NOMO-1 treated with DMSO at 0.1 percent for 48 hours (cell line): Measurements from ENCODE around the gene DYNC1H1.
A peak's percentile ranks its signal among the peaks of the same experiment; 100 is the strongest.
"Not testable (repeated sequence)": the region's sequence is repeated elsewhere in the genome, so short reads cannot be mapped to it uniquely, and the experiment has no call there.

ENCODE experiments used
- DNase-seq: peaks from one replicate; lab custom pipeline; 2025; ENCODE audit not compliant: unreplicated experiment; lab: John Stamatoyannopoulos, UW

Gene DYNC1H1

GRCh38 chr14:102063109-102063807, 98.9 kb downstream of the DYNC1H1 start:
- DNase-seq: peak; percentile 83

DNA sequence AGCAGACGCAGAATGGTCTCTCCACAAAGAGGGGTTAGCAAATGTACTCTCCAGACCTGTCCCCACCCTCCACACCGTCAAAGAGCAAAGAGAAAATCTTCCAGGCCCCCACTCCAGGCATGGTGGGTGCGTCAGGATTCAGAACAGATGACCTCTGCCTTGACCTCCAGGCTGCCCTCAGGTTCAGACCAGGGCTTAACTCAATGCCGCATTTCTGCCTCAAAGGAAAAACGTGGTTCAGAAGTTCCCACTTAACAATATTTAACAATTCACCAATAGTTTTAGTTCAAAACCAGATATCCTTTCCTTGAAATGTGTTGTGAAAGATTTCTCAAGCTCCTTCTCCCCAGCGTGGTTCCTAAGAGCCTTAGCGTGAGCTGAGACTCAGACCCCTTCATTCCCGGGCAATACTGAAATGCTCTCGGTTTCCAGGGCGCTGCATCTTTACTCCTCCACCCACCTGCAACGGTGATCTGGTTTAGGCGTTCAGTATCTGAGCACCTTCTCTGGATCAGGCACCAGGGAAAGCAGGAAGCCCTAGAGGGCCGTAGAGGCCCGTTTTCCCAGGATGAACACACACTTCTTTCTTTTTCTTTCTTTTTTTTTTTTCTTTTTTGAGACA, 99.5 kb downstream of the DYNC1H1 start:
- DNase-seq: no peak

GRCh38 chr14:102064590-102064989, 100.2 kb downstream of the DYNC1H1 start:
- not testable (repeated sequence) for DNase-seq

GRCh38 chr14:102066041-102066451, 101.7 kb downstream of the DYNC1H1 start:
- DNase-seq: no peak

- DNase-seq: no peak
Observed at GRCh38 chr14:102071283-102071998, 107.1 kb downstream of the DYNC1H1 start.

DNA sequence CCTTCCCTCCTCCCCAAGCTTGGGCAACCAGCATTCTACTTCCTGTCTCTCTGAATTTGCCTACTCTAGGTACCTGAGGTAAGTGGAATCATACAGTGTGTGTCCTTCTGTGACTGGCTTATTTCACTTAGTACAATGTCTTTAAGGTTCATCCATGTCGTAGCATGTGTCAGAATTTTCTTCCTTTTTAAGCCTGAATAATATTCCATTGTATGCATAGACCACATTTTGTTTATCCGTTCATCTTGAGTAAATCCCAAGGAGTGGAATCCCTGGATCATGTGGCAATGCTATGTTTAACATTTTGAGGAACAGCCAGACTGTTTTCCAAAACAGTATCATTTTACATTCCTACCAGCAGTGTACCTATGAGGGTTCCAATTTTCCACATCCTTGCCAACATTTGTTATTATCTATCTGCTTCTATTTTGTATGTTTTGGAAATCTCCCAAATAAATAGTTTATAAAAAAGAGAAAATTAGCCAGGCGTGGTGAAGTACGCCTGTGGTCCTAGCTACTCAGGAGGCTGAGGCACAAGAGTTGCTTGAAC, 110.1 kb downstream of the DYNC1H1 start:
- no peak for DNase-seq

DNA sequence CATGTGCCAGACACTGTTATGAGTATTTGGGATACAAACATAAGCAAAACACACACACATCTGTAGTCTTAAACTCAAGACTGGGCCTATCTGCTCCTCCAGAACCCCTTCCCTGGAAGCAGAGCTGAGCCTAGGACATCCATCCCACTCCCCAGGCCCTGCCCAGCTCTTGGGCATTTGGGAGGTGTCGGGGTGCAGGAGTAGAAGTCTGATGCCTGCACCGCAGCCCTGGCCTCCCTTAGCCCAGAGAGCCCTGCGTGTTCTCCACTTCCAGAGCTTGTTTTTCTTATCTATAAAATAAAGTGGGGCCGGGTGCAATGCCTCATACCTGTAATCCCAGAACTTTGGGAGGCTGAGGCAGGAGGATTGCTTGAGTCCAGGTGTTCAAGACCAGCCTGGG, 110.8 kb downstream of the DYNC1H1 start:
- DNase-seq: no peak

- DNase-seq: no peak
Observed at GRCh38 chr14:102077382-102077709, 113.0 kb downstream of the DYNC1H1 start.

GRCh38 chr14:102078361-102078791, 114.0 kb downstream of the DYNC1H1 start:
- not testable (repeated sequence) for DNase-seq

- DNase-seq: no peak
Observed at GRCh38 chr14:102078831-102079699, 114.7 kb downstream of the DYNC1H1 start.

DNA sequence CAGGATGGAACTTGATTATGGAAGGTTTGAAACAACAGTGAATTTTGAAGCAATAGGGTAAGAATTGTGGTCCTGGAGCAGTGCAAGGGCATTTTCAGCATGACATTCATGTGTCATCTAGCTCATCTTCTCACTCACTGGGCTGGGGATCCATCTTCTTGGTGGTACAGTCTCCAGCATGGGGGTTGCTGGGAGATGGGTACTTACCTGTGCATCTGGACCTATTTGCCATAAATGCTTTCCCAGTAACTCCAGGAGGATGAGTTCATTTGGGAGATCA, 115.3 kb downstream of the DYNC1H1 start:
- no peak for DNase-seq

- no peak for DNase-seq
Observed at GRCh38 chr14:102080183-102081080, 116.1 kb downstream of the DYNC1H1 start.

GRCh38 chr14:102081231-102082080, 117.1 kb downstream of the DYNC1H1 start:
- DNase-seq: no peak

GRCh38 chr14:102084522-102084921, 120.1 kb downstream of the DYNC1H1 start:
- not testable (repeated sequence) for DNase-seq

GRCh38 chr14:102084931-102085330, 120.6 kb downstream of the DYNC1H1 start:
- DNase-seq: no peak

GRCh38 chr14:102085488-102085887, 121.1 kb downstream of the DYNC1H1 start:
- DNase-seq: no peak

DNA sequence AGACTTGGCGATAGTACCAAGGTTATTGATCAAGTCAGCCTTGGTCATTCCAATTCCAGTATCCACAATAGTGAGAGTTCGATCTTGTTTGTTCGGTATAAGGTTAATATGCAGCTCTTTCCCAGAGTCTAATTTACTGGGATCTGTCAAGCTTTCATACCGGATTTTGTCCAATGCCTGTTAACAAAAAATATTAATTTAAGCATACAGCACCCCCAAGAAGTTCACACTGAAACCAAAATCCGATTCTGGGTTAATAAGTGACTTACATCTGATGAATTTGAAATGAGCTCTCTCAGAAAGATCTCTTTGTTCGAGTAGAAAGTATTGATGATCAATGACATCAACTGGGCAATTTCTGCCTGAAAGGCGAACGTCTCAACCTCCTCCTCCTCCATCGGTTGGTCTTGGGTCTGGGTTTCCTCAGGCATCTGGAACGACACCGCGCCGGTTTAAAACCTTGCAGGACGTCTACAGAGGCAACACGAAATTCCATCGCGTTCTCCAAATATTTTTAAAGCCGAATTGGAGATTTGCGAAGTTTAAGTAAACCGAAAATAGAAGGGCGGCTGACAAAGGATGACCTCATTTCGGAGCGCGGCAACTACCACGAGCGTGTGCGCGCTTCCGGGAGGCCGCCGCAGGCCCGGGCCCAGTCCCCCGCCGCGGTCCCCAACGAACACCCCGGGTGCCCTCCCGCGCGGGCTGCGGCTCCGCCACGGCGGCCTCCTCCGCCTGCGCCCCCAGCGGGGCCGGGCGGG, 121.8 kb downstream of the DYNC1H1 start:
- DNase-seq: peak; percentile 43

DNA sequence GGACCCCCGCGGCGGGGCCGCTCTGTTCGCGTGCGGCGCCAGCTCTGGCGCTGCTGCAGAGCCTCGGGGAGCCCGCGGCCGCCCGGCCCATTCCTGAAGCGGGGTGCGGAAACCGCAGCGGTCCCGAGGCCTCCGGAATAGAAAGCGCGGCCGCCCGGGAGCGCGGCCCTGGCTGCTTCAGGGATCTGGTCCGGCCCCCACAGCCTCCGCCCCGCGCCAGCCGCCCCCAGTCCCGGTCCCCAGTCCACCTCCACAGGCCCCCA, 122.3 kb downstream of the DYNC1H1 start:
- DNase-seq: no peak
